ENCODE results near the gene FGD4.
"Not testable (repeated sequence)": the region's sequence is repeated elsewhere in the genome, so short reads cannot be mapped to it uniquely, and the experiment has no call there.

FGD4 gene

GRCh38 chr12:32525802-32526201 lies 126.4 kb downstream of the FGD4 start:
- not testable (repeated sequence) for DNase-seq

DNA sequence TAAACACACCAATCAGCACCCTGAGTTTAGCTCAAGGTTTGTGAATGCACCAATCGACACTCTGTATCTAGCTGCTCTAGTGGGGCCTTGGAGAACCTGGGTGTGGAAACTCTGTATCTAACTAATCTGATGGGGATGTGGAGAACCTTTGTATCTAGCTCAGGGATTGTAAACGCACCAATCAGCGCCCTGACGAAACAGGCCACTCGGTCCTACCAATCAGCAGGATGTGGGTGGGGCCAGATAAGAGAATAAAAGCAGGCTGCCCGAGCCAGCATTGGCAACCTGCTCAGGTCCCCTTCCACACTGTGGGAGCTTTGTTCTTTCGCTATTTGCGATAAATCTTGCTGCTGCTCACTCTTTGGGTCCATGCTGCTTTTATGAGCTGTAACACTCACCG lies 127.0 kb downstream of the FGD4 start:
- DNase-seq: not testable (repeated sequence)

GRCh38 chr12:32532422-32532821 lies 133.1 kb downstream of the FGD4 start:
- no peak for DNase-seq

- no peak for DNase-seq
These were observed 133.6 kb downstream of the FGD4 start for GRCh38 chr12:32532951-32533350.

GRCh38 chr12:32533506-32533905 lies 134.1 kb downstream of the FGD4 start:
- not testable (repeated sequence) for DNase-seq

DNA sequence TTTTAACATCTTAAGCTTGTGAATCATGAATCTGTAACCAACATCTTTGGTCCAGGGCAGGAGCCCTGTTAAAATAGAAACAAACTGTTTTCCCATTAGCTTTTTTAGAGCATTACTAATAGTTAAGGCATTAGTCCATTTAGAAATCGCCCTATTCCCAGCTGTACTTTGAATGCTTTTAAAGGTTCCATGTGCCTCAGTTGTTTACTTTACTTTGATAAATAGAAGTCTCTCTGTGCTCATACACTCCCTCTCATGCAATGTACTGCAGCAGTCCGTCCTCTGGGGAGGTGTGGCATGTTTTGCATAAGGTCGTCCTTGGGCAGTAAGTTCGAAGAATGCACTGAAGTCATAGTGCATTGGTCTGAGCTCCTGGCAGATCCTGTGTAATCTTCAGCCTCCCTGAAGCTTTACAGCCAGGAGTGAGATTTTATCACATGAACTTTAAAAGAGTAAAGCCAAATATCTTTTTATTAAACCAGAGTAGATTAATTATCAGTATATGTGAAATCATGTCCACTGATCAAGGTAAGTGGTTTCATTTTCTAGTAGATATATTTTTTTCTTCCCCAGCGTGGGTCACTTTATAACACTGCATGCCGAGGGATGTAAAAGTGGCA lies 134.7 kb downstream of the FGD4 start:
- DNase-seq: no peak

DNA sequence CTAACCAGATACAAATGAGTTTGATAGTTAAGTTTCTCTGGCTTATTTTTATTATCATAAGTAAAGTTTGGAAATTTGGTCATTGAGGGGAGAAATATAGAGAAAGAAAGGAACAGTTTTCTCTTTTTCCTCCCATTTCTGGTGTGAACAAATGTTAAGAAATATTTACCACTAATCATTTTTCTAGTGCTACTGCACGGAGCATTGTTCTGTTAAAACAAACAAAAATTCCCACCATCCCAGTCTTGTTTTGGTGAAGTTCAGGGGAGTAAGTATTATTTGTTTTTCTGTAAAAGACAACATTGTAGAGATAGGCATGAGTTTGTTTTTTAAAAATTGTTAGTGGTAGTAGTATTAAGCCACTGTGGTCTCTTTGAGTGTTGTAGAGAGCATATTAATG lies 135.3 kb downstream of the FGD4 start:
- no peak for DNase-seq

DNA sequence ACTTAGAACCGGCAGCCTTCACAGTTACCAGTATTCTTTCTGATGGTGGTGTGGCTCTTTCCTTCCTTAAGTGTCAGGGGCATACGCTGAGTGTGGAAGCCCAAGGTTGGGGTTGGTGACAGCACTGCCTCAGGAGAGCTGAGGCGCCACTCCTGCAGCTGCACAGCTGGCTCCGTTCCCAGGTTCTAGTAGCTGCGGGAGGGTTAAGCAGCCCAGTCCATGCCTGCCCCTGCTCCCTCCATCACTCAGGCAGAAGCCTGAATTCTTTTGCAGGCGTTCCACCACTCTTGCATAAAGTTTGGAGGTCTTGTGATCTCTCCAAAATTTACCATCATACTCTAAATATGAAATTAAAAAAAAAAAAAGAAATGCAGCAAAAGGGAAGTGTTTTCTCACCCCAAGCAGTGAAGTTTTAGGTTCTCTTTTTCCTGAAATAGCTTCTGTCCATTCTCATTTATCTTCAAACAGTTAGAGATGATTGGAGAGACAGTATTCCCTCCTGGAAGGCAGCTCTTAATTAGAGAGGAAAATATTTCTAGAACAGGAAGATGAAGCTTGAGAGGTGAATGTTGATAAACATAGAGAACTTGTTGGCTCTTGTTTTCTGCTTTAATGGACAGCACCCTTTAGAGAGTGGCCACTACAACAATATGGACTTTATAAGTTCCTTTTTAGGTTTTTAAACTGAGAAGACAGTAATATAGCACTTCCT lies 136.1 kb downstream of the FGD4 start:
- DNase-seq: no peak

- DNase-seq: no peak
These were observed 136.6 kb downstream of the FGD4 start for GRCh38 chr12:32536000-32536345.

- no peak for DNase-seq
These were observed 142.5 kb downstream of the FGD4 start for GRCh38 chr12:32541754-32542374.

GRCh38 chr12:32542428-32543229 lies 143.3 kb downstream of the FGD4 start:
- no peak for DNase-seq

DNA sequence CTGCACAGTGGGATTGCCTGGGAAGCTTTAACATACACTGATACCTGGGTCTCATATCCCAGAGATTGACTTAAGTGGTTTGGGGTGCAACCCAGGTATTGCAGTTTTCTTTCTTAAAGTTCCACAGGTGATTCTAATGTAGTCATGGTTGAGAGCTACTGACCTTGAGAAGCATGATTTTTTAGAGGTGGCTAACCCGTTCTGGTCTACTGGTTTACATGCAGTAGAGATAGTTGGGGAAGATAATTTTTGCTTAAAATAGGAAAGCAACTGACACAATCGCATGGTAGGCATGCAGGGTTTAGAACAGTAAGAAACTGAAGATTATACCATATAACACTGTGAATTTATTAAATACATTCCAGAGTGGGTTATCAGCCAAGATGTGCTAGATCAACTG lies 145.5 kb downstream of the FGD4 start:
- DNase-seq: no peak

GRCh38 chr12:32545413-32545980 lies 146.1 kb downstream of the FGD4 start:
- no peak for DNase-seq

GRCh38 chr12:32546272-32546671 lies 146.9 kb downstream of the FGD4 start:
- DNase-seq: no peak

GRCh38 chr12:32548691-32549281 lies 149.4 kb downstream of the FGD4 start:
- no peak for DNase-seq

- no peak for DNase-seq
These were observed 150.3 kb downstream of the FGD4 start for GRCh38 chr12:32549675-32550079.

DNA sequence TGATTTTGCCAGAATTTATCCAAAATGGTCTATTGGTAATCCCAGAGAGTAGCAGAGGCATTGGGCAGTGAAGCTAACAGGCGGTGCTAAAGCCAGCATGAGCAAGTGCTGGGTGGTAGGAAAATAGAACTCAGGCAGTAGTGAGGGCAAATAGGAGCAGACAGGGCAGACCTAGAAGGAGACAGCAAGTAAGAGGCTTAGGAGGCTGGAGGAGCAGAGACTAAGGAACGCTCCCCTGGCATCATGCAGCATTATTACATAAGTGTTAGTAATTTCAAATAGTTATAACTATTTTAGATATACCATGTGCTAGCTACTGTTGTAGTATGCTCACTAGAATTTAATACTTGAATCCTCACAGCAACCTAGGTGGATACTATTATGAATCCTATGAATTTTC lies 151.7 kb downstream of the FGD4 start:
- no peak for DNase-seq

- DNase-seq: no peak
These were observed 159.5 kb downstream of the FGD4 start for GRCh38 chr12:32558903-32559302.

DNA sequence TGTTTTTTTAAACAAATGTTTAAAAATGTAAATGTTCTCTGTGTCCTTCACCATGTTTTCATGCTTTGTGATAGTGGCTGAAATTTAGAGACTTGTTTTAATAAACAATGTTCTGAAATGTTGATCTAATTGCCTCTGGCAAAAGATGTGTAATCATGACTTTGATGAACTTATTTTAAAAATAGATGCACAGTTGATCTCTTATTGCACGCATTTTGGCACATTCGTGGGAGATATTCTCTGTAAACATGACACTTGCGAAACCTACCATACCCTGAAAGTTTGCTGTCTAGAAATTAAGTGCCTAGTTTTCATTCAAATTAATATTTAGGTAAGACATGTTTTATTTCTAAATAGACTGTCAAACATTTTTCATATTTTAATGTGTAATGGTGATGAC lies 160.1 kb downstream of the FGD4 start:
- DNase-seq: no peak

- no peak for DNase-seq
These were observed 161.2 kb downstream of the FGD4 start for GRCh38 chr12:32560520-32560919.

DNA sequence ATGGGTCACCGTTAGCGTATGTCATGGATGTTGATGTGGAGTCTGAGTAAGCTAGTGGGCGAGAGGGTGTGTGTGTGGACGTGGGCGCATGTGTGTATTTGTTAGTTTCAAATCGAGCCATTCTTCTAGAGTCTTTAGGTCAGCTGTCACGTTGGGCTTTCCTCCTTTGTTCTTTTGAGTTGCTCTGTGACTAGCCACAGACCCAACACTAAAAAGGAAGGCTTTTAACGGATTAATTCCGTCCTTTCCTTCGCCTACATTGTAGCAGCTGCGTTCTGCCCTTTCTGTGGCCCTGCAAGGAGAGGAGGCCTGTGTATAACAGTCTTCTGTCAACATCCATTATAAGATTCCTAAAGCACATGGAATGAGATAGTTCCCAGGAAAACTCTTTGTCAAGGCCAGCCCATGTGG lies 162.6 kb downstream of the FGD4 start:
- DNase-seq: no peak

DNA sequence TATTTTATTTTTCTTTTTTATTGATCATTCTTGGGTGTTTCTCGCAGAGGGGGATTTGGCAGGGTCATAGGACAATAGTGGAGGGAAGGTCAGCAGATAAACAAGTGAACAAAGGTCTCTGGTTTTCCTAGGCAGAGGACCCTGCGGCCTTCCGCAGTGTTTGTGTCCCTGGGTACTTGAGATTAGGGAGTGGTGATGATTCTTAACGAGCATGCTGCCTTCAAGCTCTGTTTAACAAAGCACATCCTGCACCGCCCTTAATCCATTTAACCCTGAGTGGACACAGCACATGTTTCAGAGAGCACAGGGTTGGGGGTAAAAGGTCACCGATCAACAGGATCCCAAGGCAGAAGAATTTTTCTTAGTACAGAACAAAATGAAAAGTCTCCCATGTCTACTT lies 163.1 kb downstream of the FGD4 start:
- DNase-seq: not testable (repeated sequence)

Measured in central memory CD4-positive, alpha-beta T cell (primary cell).